Urothelium cell line (cell line): Measurements from ENCODE around the gene DSCAML1.

Experiments
- DNase-seq: peaks from one replicate; pipeline ENCODE4 v3.0.0; 2011; ENCODE audit warnings: low spot score, mixed read lengths
- FAIRE-seq: peaks from 2 replicates; lab custom pipeline; 2011; peaks lifted over from hg19 to GRCh38; lab: Jason Lieb, UNC

DSCAML1 gene

DNA sequence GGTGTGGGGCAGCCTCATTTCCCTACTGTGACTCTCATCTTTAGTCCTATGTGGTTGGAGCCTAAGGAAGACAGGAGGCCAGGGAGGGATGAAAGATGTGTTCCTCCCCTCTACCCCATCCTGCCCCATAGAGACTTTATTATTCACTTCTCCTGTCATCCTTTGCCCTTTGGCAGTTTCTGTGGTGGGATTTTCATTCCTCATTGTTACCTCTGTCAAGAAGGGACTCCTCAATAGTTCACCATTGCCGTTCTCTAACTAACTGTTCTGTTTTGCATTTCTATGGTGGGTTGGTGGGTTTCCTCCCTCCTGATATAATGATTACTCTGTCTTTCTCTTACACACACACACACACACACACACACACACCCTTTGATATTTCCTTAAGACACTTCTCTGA lies 202.3 kb downstream of the DSCAML1 start:
- FAIRE-seq (no peak), DNase-seq (no peak)

DNA sequence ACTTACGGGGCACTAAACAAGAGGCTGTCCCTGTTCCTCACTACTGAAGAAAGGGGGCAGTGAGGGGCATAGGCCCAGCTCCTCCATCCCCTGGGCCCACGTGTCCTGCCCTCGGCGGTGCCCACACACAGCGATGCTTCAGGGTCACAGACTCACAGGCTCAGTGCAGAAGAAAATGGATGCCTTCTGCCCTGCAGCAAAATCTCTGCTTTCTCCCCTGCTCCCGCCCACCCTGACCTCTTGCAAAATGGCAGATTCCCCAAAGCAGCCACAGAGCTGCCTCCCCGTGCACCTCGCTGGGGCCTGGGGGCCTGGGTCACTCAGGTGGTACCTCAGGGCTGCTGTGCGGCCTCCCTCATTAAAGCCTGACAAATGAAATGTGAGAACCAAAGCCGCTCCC lies 204.0 kb downstream of the DSCAML1 start:
- no peak for DNase-seq
- no peak for FAIRE-seq

DNA sequence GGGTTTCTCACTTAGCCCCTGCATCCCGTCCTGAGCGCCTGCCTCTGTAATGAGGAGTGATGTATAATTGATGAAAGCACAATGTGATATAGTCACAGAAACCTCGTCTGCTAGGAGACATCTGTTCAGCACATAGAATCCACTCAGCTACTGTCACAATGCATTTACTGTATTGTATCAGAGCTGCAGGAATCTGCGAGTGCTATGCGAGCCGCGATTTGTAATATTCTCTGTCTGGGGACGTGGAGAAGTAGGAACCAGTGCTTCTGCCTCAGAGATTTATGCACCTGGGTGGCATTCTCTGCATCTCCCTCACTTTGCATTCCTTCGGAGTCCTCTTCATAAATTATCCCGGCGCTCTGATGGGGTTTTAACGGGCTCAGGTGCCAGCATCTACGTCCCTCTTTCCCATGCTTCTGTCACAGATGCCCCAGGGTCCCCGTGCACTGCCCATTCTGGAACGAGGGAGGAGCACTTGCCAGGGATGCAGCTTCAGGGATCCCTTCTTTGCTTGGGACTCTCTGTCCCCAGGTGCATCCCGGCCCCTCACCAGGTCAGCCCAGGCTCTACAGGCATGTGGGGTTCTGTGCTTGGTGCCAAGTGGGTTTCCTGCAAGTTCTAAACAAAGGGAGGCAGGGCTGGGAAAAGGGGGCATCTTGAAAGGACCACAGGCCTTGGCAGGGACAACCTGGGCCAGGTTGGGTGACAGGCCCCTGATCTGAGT lies 205.5 kb downstream of the DSCAML1 start:
- FAIRE-seq: no peak
- DNase-seq: no peak

DNA sequence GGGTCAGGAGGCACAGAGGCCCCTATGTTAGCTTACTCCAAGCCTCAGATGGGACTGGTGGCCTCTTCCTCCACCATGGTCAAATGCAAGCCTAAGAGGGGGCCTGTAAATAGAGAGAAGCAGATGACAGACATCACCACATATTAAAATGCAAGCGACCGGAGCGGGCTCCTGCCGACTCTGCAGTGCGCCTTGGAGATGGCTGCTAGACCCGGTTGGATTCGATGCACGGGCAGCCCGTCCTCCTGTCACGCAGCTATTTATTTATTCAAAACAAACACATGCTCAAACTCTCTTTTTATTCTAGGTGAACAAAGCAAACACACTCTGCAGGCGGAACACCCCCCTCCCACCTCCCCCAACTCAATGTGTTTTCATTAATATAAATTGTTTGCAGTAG lies 208.0 kb downstream of the DSCAML1 start:
- no peak for DNase-seq
- no peak for FAIRE-seq

DNA sequence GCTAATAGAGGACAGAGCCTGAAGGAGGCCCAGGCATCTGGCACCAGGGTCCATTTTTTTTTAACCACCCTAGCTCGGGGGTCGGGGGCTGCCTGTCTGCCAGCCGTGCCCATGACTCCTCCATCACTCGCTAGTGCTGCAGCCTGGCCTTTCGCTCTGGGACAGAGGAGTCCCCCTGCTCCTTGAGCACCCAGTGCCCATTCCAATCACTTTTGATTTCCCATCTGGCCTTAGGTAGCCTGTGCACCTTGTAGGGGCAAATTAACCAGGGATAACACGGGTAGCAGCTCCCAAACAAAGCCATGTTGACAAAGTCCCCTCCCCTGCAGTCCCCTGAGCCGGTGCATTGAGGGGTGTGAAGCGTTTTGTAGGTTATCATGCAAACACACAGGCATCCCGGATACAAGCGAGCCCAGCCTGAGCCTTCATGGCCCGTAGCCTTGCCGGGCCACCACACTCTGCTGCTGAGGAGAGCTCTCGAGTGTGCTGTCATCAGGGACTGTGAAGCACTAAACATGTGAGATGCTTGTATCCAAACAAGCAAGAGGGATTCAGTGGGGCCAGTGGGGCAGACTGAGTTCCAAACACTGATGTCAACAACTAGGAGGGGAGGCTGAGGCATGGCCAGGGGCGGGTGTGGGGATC lies 208.7 kb downstream of the DSCAML1 start:
- FAIRE-seq: no peak

DNA sequence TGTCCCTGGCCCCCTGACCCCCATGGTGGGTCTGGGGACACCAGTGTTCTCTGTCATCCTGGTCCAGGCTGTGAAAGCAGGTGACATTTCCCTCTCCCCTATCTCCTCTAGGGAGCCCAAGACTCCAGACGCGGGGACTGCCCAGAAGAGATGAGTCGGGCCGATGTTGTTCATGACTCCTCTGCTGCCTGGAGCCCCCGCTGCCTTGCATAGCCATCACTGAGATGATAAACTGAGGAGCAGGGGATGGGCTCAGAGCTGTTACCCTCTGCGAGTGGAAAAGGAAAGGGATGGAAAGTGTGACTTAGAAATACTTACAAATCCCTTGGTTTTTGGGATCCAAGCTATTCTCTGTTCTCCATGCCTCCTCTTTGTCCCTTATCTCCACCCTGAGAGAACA lies 209.6 kb downstream of the DSCAML1 start:
- no peak for FAIRE-seq
- no peak for DNase-seq

More for the DNA sequence above, 208.7 kb downstream of the DSCAML1 start:
- no peak for DNase-seq

DNA sequence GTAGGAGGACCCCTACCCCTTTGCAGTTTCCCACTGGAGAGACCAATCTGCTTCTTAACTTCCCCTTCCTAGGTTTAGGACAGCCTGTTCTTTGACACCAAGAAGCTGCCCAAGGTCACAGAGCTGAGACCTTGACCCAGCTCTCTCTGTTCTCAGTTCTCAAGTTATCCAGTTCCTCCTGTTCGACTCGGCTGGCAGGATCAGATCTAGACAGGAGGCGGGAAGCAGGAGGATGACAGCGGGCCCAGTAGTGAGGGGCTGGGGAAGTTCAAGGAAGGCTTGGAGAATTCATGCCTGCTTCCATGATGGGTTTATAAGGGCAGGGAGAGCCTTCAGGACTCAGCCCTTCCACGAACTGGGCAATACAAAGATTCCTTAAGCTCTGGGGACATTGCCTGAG lies 210.6 kb downstream of the DSCAML1 start:
- FAIRE-seq (no peak), DNase-seq (no peak)

DNA sequence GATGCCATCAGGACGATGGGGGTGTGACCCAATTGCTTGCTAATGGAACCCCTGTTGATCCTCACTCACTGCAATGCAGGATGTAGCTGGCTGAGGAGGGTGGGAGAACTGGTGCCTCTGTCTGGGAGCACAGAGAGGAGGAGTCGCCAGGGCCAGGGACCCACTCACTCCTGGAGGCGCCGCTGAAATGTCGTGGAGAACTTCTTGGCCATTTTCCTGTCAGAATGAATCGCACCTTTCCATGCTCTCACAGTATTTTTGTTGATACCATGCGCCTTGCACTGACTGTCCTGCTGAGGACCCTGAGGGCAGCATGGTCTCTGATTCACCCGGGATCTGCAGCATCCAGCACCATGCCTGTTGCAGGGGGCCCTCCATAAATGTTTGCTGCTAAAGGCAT lies 211.4 kb downstream of the DSCAML1 start:
- no peak for FAIRE-seq
- DNase-seq: no peak

DNA sequence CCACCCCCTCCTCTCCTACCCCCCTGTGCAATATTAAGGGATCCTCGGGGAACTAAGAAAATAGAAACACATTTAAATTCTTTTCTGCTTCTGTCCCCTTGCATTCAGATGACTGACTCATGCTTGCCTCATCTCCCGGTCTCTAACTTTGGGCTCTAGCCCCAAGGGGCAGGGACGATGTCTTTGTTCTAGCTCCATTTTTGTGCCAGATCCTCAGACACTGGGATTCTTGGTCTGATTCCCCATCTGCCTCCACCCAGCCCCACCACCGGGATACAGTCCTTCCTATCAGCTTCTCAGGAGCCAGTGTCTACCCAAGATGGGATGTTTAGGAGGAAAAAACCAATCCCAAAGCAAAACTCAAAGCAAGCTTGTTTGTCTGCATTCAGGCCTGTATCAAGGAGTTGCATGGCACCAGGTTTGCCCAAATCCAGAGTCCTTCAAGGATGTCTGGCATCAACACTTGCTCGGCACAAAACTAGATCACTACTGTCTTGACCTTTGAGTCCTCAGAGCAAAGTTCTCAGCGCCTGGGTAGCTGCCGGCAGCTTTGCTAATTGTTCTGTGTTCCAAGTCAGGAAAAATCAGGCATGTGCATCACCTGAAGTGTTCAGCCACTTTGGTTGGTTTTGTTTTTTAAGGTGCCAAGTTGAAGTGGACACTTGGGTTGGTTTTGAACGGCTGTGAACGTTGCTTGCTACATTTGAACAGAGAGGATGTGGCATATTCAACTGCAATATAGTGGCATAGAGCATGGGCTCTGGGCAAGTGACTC lies 212.8 kb downstream of the DSCAML1 start:
- DNase-seq (no peak), FAIRE-seq (no peak)

DNA sequence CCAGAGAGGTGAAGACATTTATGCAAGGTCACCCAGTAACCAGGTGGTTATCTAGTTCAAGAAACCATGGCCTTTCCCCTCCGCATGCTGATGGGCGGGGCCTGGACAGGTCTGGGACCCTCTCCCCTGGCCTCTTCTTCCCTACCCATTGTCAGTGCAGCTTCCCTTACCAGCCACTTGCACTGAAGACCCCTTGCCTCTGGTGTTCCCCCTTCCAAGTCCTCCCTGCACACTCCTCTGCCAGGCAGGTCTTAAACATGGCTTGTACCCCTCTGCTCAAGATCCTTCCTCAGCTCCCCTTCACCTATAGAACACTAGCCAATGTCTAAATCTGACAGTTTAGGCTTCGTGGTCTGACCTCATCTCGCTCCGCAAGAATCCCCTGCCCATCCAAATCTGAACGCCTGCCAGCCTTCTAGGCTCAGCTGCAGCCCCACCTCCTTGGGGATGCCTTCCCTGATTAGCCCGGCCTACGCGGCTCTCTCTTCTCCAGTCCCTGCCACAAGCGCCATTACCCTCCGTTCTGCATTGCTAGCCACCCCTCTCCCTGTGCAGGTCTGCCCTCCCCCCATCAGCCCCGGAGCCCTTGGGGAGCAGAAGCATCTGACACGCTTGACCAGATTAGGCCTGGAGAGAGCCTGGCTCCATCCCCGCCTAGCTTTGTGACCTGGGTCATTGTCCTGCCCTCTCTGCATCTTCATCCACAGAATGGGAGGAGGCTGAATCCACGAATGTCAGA lies 213.8 kb downstream of the DSCAML1 start:
- DNase-seq (no peak), FAIRE-seq (no peak)

DNA sequence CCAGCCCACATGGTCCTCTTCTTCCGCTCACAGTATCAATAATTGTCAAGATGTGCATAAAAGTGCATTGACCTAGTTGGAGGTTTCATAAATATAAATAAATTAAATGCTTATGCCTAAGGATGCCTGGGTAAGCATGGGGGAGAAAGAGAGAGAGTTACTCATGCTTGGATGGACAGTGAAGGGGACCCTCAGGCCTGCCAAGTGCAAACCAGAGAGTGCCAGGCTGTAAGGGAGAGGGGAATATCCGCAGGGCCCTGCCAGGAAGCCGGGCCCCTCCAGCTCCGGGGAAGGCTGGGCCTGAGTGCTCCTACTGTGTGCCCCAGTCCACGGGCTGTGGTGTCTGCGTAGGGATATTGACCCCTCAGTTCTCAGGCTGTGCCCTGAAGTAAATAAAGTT lies 214.6 kb downstream of the DSCAML1 start:
- DNase-seq (no peak), FAIRE-seq (no peak)

DNA sequence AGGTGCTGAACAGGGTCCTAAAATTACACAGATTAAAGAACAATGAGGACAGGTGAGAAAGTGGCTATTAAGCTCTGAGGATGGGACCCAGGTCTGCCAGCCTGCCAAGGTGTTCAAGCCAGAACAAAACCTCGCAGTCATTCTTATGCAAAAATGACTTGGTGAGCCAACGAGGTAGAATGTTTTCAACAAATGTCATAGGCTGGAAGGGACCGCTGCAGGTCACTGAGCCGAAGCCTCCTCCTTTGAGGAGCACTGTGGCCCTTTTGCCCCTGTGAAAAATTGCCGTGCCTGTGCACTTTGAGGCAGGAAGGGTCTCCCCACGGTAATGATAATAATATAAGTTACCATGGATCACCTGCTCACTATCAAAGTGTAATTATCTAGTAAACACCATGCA lies 216.2 kb downstream of the DSCAML1 start:
- FAIRE-seq (no peak), DNase-seq (no peak)

DNA sequence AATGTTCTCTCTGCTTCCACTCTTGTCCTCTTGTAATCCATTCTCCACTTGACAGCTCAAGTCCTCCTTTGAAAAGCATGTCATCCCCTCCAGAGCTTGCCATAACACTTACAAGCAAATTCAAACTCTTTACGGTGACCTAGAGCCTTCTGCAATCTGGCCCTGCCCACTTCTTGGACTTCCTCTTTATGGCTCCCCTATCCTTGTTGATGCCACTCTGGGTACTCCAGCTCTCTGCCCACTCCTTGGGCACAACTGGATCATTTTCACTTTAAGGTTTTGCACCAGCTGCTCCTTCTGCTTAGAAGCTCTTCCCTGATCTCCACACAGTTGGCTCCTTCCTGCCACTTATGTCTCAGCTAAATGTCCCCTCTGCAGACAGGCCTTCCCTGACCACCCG lies 217.9 kb downstream of the DSCAML1 start:
- no peak for DNase-seq
- FAIRE-seq: no peak

DNA sequence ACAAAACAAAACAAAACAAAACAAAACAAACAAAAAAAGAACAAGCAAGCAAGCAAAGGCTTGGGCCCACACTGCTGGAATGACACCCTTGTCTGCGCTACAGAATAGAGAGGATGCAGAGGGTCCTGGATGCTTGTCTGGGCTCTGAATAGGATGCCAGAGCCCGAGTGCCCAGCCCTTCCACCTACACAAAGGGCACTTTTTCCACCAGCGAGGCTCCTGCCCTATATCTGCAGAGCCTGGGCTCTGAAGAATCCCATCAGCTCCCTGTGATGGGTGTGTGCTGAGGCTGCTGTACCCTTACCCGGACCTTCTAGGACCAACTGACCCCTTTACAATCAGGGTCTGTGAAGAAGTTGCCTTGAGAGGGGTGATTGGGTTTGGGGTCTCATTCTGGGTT lies 221.2 kb downstream of the DSCAML1 start:
- DNase-seq (no peak), FAIRE-seq (no peak)

DNA sequence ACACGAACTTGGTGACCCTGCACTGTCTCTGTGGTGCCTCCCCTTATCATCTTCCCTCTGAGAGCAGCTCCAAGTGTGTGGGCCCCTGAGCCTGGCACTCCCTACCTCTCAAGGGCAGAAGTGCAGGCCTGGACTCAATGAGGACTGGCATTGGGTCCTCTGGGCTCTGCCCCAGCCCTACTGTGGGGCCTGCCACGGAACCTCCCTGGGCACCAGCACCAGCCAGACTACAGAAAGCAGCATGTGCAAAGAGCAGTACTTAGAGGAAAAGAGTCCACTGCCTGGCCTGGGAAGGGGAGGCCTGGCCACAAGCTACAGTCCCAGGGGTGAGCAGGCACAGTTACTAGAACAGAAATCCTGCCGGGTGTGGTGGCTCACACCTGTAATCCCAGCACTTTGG lies 222.5 kb downstream of the DSCAML1 start:
- FAIRE-seq (no peak), DNase-seq (no peak)

DNA sequence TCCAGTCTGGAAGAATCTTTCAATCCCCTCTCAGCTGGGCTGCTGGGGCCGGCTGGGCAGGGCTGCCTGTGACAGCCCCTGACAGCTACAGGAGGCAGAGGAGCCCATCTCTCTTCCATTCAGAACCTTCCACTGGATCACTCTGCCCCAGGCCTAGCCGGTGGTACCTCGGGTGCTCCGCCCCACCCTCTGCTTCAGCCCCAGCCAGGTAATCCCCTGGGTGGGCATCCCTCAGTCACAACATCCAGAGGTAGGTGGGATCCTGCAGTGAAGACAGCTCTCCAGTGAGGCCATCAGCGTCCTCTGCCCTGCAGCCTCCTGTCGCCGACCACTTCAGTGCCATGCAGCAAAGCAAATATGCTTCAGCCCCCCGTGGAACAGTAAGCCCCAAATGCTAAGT lies 223.7 kb downstream of the DSCAML1 start:
- no peak for FAIRE-seq
- no peak for DNase-seq

DNA sequence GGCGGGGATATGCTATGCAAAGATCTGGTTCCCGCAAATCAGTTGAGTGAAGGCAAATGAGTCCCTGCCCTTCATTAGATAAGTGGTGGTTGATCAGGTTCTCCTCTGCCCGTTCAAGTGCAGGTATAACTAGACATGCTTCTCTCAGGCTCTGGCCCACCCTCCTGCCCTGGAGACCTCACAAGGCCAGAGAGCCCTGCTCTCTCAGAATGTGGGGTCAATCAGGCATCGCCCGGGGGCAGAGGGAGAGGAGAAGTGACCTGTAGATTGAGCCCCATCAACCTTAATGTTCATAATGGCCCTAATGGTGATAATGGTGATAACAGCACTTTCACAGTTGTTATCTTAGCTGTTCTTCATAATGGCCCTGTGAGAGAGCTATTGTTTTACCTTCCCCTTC lies 224.3 kb downstream of the DSCAML1 start:
- FAIRE-seq: no peak
- no peak for DNase-seq

DNA sequence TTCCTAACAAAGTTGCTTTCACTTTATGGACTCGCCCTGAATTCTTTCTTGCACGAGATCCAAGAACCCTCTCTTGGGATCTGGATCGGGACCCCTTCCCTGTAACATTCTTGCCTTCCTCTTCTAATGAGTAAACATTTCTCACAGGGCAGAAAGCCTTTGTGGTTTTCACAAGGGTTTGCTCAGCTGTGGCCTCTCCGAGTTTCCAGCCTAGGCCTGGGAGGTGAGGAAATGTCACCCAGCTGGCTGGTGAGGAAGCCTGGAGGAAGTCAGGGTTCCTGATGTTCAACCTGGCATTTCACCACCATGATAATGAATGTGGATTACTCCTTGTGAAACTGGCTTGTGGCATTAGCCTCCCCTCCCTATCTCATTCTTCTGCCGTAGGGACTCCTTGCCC lies 224.9 kb downstream of the DSCAML1 start:
- FAIRE-seq: no peak

DNA sequence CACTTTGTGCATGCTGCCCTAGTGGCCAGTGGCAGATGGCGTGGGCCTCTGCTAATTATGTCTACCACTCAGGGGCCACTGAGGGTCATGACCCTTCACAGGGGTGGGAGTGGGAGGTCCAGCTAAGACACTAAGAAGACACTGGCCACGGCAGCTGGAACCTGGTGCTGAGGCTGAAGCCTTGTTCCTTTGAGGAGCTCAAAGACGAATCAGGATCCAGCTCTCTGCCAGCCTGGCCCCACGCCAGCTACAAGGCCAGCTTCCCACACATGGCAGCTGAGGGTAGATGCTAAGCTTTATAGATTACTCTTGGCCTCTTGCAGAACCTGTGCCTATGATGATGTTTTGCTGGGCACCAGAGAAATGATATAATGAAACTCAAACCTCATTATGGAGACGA lies 226.3 kb downstream of the DSCAML1 start:
- FAIRE-seq: no peak
- no peak for DNase-seq

More for the DNA sequence above, 224.9 kb downstream of the DSCAML1 start:
- no peak for DNase-seq

DNA sequence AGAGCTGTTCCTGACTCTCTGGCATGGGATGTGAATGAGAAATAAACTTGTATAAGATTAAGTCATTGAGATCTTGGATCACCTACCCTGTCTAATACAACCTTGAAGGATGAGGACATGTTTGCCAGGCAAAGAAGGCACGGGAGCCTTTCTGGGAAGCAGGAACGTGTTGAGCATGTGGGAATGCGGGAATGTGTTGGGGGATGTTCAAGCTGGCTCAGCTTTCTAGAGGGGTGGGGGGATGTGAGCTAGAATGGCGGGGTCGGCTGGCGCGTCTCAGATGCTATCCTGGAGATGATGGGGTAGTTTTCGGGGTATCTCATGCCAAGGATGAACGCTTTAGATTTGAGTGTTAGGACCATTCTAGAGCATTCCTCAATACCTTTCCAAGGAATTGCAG lies 227.1 kb downstream of the DSCAML1 start:
- FAIRE-seq (no peak), DNase-seq (no peak)

DNA sequence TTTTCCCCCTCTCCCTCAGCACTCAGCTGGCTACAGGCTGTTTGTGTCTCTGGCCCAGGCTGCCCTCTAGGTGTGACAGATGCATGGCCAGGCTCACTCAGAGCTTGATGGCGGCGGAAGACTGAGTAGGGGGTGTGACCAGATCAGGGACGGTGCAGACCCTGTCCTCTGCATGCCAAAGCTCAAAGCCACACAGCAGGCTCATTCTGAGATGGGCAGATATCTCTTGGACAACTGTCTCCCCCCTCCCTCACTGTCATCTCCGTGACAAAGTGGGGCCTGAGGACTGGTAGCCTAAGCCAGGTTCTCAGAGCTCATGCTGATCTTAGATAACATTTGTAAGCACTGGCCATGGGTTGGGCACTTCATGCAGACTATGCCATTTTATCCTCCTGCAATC lies 231.3 kb downstream of the DSCAML1 start:
- DNase-seq: no peak
- no peak for FAIRE-seq
